Measurements from ENCODE around the gene MIPOL1. TPM values are rescaled to one million over a fixed set of nuclear protein-coding genes. Genes with fewer than 3 reads are reported as not detected.

MIPOL1 gene
- total and polyA plus RNA-seq, 2 of the 13 experiments (the other 11 are each of a cell fraction or from before 2014, with no cell fraction given) = 8.6 to 34.2 TPM

GRCh38 chr14:37237735-37238200 is 40.0 kb downstream of the MIPOL1 start (continued):
- TF ChIP-seq ZNF318 (CRISPR knock-in tag; IDR thresholded peaks at IDR 0.05) (no peak), NCOR1 (IDR thresholded peaks at IDR 0.05; ENCODE audit: borderline replicate concordance, low read length) (peak; percentile 71; the same call in 1 of the 2 replicates), CSRNP1 (CRISPR knock-in tag; IDR thresholded peaks at IDR 0.05) (no peak), ZNF33B (CRISPR knock-in tag; IDR thresholded peaks at IDR 0.05) (no peak), ZNF567 (CRISPR knock-in tag; IDR thresholded peaks at IDR 0.05; ENCODE audit: borderline replicate concordance) (no peak), ZNF720 (CRISPR knock-in tag; IDR thresholded peaks at IDR 0.05) (no peak), KDM1A (CRISPR knock-in tag; IDR thresholded peaks at IDR 0.05) (0 out of 2 replicates have a peak, but pooled peaks have one; percentile 9), FOXM1 (CRISPR knock-in tag; IDR thresholded peaks at IDR 0.05) (no peak), ZNF549 (CRISPR knock-in tag; IDR thresholded peaks at IDR 0.05) (no peak), ZNF513 (CRISPR knock-in tag; conservative IDR thresholded peaks at IDR 0.05) (no peak), MYPOP (CRISPR knock-in tag; IDR thresholded peaks at IDR 0.05) (no peak), SPEN (CRISPR knock-in tag; IDR thresholded peaks at IDR 0.05; ENCODE audit: low read depth) (no peak), ZNF652 (CRISPR knock-in tag; IDR thresholded peaks at IDR 0.05; ENCODE audit: borderline replicate concordance, low read depth) (no peak), SRSF1 (optimal IDR thresholded peaks at IDR 0.05; ENCODE audit: low read depth, low read length) (no peak), ZNF749 (CRISPR knock-in tag; IDR thresholded peaks at IDR 0.05; ENCODE audit: borderline replicate concordance) (no peak), ZSCAN21 (CRISPR knock-in tag; IDR thresholded peaks at IDR 0.05; ENCODE audit: borderline replicate concordance) (no peak), ZNF891 (CRISPR knock-in tag; IDR thresholded peaks at IDR 0.05) (no peak)
